ENCODE results near the gene TRPV4. TPM values are rescaled to one million over a fixed set of nuclear protein-coding genes. Genes with fewer than 3 reads are reported as not detected.

TRPV4 gene
- polyA plus RNA-seq, 1 experiment = 5.2 TPM

GRCh38 chr12:109758426-109759420, 74.5 kb downstream of the TRPV4 start:
- peaks cover 12% of the 10 kb centered on the region for H3K27me3 ChIP-seq (ENCODE audit: control insufficient read depth, insufficient read depth, low read length)
- ChIA-PET CTCF (no interaction called here), POLR2A (interaction anchor here (0.6 kb wide), 1 partner anchor 37 kb away, joined by 9 read pairs; no protein-coding TSS in a partner anchor)
- TF ChIP-seq CTCF (IDR thresholded peaks at IDR 0.05; ENCODE audit: low read depth, low read length) = no peak
- no peak for DNase-seq (ENCODE audit: low read depth, low spot score)
- H3K4me3 ChIP-seq (ENCODE audit: low read depth, low read length) = no peak overlapping the region
- H3K9me3 ChIP-seq (ENCODE audit: control insufficient read depth, insufficient read depth, low read length) = peaks cover 11% of the 10 kb centered on the region
- no peak overlapping the region for H3K27ac ChIP-seq (ENCODE audit: low read depth, low read length)

- ChIA-PET POLR2A (no interaction called here), CTCF (no interaction called here)
- Histone ChIP-seq H3K9me3 (ENCODE audit: control insufficient read depth, insufficient read depth, low read length) (peaks cover 2% of the 10 kb centered on the region; the same call in 1 of the 2 replicates), H3K27ac (ENCODE audit: low read depth, low read length) (no peak overlapping the region), H3K27me3 (ENCODE audit: control insufficient read depth, insufficient read depth, low read length) (peaks cover 12% of the 10 kb centered on the region), H3K4me3 (ENCODE audit: low read depth, low read length) (no peak overlapping the region)
- no peak for DNase-seq (ENCODE audit: low read depth, low spot score)
- no peak for TF ChIP-seq CTCF (IDR thresholded peaks at IDR 0.05; ENCODE audit: low read depth, low read length)
Observed at GRCh38 chr12:109757671-109758265, 75.4 kb downstream of the TRPV4 start.

- H3K9me3 ChIP-seq (ENCODE audit: control insufficient read depth, insufficient read depth, low read length) = no peaks in the 10 kb centered on the region
- no peak overlapping the region for H3K4me3 ChIP-seq (ENCODE audit: low read depth, low read length)
- no peak overlapping the region for H3K27ac ChIP-seq (ENCODE audit: low read depth, low read length)
- ChIA-PET CTCF (no interaction called here), POLR2A (no interaction called here)
- peaks cover 14% of the 10 kb centered on the region for H3K27me3 ChIP-seq (ENCODE audit: control insufficient read depth, insufficient read depth, low read length)
- no peak for TF ChIP-seq CTCF (IDR thresholded peaks at IDR 0.05; ENCODE audit: low read depth, low read length)
- no peak for DNase-seq (ENCODE audit: low read depth, low spot score)
Observed at GRCh38 chr12:109756457-109756856, 76.7 kb downstream of the TRPV4 start.

- DNase-seq (ENCODE audit: low read depth, low spot score) = no peak
- POLR2A ChIA-PET = interaction anchor here (0.6 kb wide), 1 partner anchor 441 kb away, joined by 5 read pairs; no protein-coding TSS in a partner anchor
- H3K4me3 ChIP-seq (ENCODE audit: low read depth, low read length) = no peak overlapping the region
- H3K27me3 ChIP-seq (ENCODE audit: control insufficient read depth, insufficient read depth, low read length) = peaks cover 18% of the 10 kb centered on the region
- CTCF ChIA-PET = interaction anchor here (0.6 to 1.3 kb wide), 2 partner anchors 51 to 326 kb away, joined by 3 to 5 read pairs; no protein-coding TSS in a partner anchor
- no peak overlapping the region for H3K27ac ChIP-seq (ENCODE audit: low read depth, low read length)
- no peak for TF ChIP-seq CTCF (IDR thresholded peaks at IDR 0.05; ENCODE audit: low read depth, low read length)
- H3K9me3 ChIP-seq (ENCODE audit: control insufficient read depth, insufficient read depth, low read length) = no peaks in the 10 kb centered on the region
Observed at GRCh38 chr12:109753959-109754358, 79.2 kb downstream of the TRPV4 start.

- ChIA-PET POLR2A (no interaction called here), CTCF (interaction anchor here (1.3 kb wide), 1 partner anchor 52 kb away, joined by 5 read pairs; no protein-coding TSS in a partner anchor)
- no peak for DNase-seq (ENCODE audit: low read depth, low spot score)
- Histone ChIP-seq H3K27me3 (ENCODE audit: control insufficient read depth, insufficient read depth, low read length) (peaks cover 16% of the 10 kb centered on the region), H3K9me3 (ENCODE audit: control insufficient read depth, insufficient read depth, low read length) (no peaks in the 10 kb centered on the region), H3K27ac (ENCODE audit: low read depth, low read length) (no peak overlapping the region), H3K4me3 (ENCODE audit: low read depth, low read length) (no peak overlapping the region)
- no peak for TF ChIP-seq CTCF (IDR thresholded peaks at IDR 0.05; ENCODE audit: low read depth, low read length)
Observed at GRCh38 chr12:109753054-109753401, 80.2 kb downstream of the TRPV4 start.

Data from AG04450 (cell line).